Measurements from ENCODE around the gene VWA8.

DNA sequence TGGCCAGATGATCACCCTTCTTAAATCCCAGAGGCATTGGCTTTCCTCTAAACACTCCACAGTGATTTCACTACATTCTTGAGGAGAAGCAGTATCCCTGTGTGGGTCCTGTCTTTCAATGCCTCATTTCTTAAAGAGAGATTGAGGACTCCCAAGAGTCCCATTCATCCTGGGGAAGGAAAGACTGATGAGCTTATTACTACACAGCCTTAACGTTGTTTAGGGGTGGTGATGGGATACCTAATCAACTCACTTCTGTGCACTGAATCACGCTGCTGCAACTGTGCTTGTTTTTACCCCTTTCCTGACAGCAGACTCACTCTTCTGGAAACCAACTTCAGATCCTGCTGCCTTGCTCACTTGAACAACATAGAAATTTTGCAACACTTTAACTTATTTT lies 300.5 kb downstream of the VWA8 start:
- TF ChIP-seq, protein P1, sequence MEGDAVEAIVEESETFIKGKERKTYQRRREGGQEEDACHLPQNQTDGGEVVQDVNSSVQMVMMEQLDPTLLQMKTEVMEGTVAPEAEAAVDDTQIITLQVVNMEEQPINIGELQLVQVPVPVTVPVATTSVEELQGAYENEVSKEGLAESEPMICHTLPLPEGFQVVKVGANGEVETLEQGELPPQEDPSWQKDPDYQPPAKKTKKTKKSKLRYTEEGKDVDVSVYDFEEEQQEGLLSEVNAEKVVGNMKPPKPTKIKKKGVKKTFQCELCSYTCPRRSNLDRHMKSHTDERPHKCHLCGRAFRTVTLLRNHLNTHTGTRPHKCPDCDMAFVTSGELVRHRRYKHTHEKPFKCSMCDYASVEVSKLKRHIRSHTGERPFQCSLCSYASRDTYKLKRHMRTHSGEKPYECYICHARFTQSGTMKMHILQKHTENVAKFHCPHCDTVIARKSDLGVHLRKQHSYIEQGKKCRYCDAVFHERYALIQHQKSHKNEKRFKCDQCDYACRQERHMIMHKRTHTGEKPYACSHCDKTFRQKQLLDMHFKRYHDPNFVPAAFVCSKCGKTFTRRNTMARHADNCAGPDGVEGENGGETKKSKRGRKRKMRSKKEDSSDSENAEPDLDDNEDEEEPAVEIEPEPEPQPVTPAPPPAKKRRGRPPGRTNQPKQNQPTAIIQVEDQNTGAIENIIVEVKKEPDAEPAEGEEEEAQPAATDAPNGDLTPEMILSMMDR (IDR thresholded peaks at IDR 0.05; ENCODE audit: low read depth, low read length), result no peak
- no peak for TF ChIP-seq POLR2A (IDR thresholded peaks at IDR 0.05; ENCODE audit: extremely low read depth, insufficient read length)
- no peak for TF ChIP-seq MYC (IDR thresholded peaks at IDR 0.05; ENCODE audit: low read depth, low read length)

All from NB4 (cell line).